Uterus (tissue), 2 donors: ENCODE measurements around the gene RPS16.

Experiments
- POLR2A ChIP-seq, 2 donors: fragments of 450-650 bp; IDR thresholded peaks; one replicate each; pipeline ENCODE4 v1.6.1; 2016; ENCODE audit warnings: antibody characterized with exemption in 2 of 2, mild to moderate bottlenecking in 1 of 2, moderate library complexity in 1 of 2
- TF ChIP-seq, protein P1 (sequence below), 4 experiments: fragments of 200-600 bp in 2 of 4; fragments of 450-650 bp in 2 of 4; sonication (generic) in 2 of 4; IDR thresholded peaks; one replicate each; pipeline ENCODE4 v1.5.1; 2016 to 2019; ENCODE audit warnings: antibody characterized with exemption in 4 of 4, mild to moderate bottlenecking in 2 of 4, moderate library complexity in 1 of 4

DNA sequence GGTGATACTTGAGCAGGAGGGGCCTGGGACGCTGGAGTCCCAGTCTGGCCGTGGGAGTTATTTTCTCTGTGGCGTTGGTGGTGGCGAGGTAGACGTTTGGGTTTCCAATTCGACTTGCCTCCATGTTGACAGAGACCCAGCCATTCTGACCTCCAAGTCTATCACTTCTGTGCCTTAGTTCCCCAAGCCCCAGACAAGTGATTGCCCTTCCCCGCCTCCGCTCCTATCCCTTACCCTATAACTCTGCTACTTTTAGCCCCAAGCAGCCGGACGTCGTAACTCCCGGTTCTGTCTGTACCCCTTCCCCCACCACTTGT, 45.4 kb upstream of the RPS16 start:
- TF ChIP-seq, protein P1, sequence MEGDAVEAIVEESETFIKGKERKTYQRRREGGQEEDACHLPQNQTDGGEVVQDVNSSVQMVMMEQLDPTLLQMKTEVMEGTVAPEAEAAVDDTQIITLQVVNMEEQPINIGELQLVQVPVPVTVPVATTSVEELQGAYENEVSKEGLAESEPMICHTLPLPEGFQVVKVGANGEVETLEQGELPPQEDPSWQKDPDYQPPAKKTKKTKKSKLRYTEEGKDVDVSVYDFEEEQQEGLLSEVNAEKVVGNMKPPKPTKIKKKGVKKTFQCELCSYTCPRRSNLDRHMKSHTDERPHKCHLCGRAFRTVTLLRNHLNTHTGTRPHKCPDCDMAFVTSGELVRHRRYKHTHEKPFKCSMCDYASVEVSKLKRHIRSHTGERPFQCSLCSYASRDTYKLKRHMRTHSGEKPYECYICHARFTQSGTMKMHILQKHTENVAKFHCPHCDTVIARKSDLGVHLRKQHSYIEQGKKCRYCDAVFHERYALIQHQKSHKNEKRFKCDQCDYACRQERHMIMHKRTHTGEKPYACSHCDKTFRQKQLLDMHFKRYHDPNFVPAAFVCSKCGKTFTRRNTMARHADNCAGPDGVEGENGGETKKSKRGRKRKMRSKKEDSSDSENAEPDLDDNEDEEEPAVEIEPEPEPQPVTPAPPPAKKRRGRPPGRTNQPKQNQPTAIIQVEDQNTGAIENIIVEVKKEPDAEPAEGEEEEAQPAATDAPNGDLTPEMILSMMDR (IDR thresholded peaks at IDR 0.05), result no peak
- no peak for TF ChIP-seq POLR2A (IDR thresholded peaks at IDR 0.05)
